VCaP (cell line): ENCODE results near the gene CPE.

Experiments used
- H3K27ac ChIP-seq: fragments of 450-650 bp; 2 replicates; pipeline ENCODE4 v1.5.1; 2017
- CTCF ChIP-seq: fragments of 450-650 bp; conservative IDR thresholded peaks from 2 replicates; pipeline ENCODE4 v1.5.1; 2017; ENCODE audit warnings: mild to moderate bottlenecking, moderate library complexity

The CPE gene

GRCh38 chr4:165368567-165368966 lies 10.2 kb upstream of the CPE start:
- no peak overlapping the region for H3K27ac ChIP-seq
- TF ChIP-seq CTCF, result no peak

- no peak overlapping the region for H3K27ac ChIP-seq
- no peak for TF ChIP-seq CTCF
Measured at GRCh38 chr4:165369522-165369921, 9.3 kb upstream of the CPE start.

- H3K27ac ChIP-seq, result no peak overlapping the region
- no peak for TF ChIP-seq CTCF
Measured at GRCh38 chr4:165370530-165370929, 8.3 kb upstream of the CPE start.

- H3K27ac ChIP-seq, result no peak overlapping the region
- no peak for TF ChIP-seq CTCF
Measured at GRCh38 chr4:165375465-165375864, 3.3 kb upstream of the CPE start.

- peak overlapping the region; percentile 61 for H3K27ac ChIP-seq
- no peak for TF ChIP-seq CTCF
Measured at GRCh38 chr4:165378398-165378744, 437 bp upstream of the CPE start.

- H3K27ac ChIP-seq, result no peak overlapping the region
- TF ChIP-seq CTCF, result no peak
Measured at GRCh38 chr4:165379678-165380064, 863 bp downstream of the CPE start.

- H3K27ac ChIP-seq, result no peak overlapping the region
- no peak for TF ChIP-seq CTCF
Measured at GRCh38 chr4:165380805-165381204, 2.0 kb downstream of the CPE start.
